CD14-positive monocyte (primary cell): ENCODE measurements around the gene KLHL40. TPM values are rescaled to one million over a fixed set of nuclear protein-coding genes. Genes with fewer than 3 reads are reported as not detected.

Experiments
- DNase-seq, 3 donors: peaks; one replicate each; pipeline ENCODE4 v3.0.0-alpha.2; 2011 to 2022
- H2AFZ ChIP-seq: 2 replicates; pipeline ENCODE4 v1.6.0; 2012; ENCODE audit warnings: mild to moderate bottlenecking, low read depth, low read length, inconsistent platforms; ENCODE audit not compliant: insufficient read depth, poor library complexity, severe bottlenecking
- H3K27ac ChIP-seq, 2 donors: 1 replicate in 1 of 2; 2 replicates in 1 of 2; pipeline ENCODE4 v1.5.1; 2012 to 2013; ENCODE audit warnings: low read length in 2 of 2, control low read depth in 1 of 2, inconsistent platforms in 1 of 2, low read depth in 1 of 2, mild to moderate bottlenecking in 1 of 2
- H3K27me3 ChIP-seq, 2 donors: one replicate each; pipeline versions ENCODE4 v1.6.0 to v1.6.1; 2011 to 2013; ENCODE audit warnings: low read length in 2 of 2; ENCODE audit not compliant: control insufficient read depth in 2 of 2, insufficient read depth in 2 of 2
- H3K36me3 ChIP-seq, 2 donors: replicated peaks in 1 of 2; 1 replicate in 1 of 2; 2 replicates in 1 of 2; pipeline versions ENCODE4 v1.5.1 to v1.6.1; 2012 to 2013; ENCODE audit warnings: low read length in 2 of 2, control low read depth in 1 of 2, inconsistent platforms in 1 of 2, mild to moderate bottlenecking in 1 of 2; ENCODE audit not compliant: insufficient read depth in 2 of 2, control insufficient read depth in 1 of 2
- H3K4me1 ChIP-seq, 2 donors: 1 replicate in 1 of 2; 2 replicates in 1 of 2; pipeline versions ENCODE4 v1.5.1 to v1.6.1; 2012 to 2013; ENCODE audit warnings: low read length in 2 of 2, control low read depth in 1 of 2, inconsistent platforms in 1 of 2, mild to moderate bottlenecking in 1 of 2, moderate library complexity in 1 of 2; ENCODE audit not compliant: insufficient read depth in 2 of 2, control insufficient read depth in 1 of 2
- H3K4me2 ChIP-seq: replicated peaks from 2 replicates; pipeline ENCODE3; 2012; ENCODE audit warnings: low read length, moderate library complexity, mild to moderate bottlenecking; ENCODE audit not compliant: poor library complexity, severe bottlenecking; ENCODE audit errors: extremely low read depth
- H3K4me3 ChIP-seq, 3 experiments: fragments of 200-600 bp in 1 of 3; sonication (generic) in 1 of 3; replicated peaks in 1 of 3; 1 replicate in 2 of 3; 2 replicates in 1 of 3; pipeline ENCODE4 v1.5.1; 2011 to 2013; ENCODE audit warnings: low read length in 3 of 3, mild to moderate bottlenecking in 3 of 3, control low read depth in 2 of 3, low read depth in 2 of 3, inconsistent platforms in 1 of 3, moderate library complexity in 1 of 3
- H3K79me2 ChIP-seq: 2 replicates; pipeline ENCODE4 v1.6.0; 2012; ENCODE audit warnings: mild to moderate bottlenecking, control low read depth, inconsistent platforms, low read length, moderate library complexity; ENCODE audit not compliant: insufficient read depth
- H3K9ac ChIP-seq: 2 replicates; pipeline ENCODE4 v1.6.0; 2017; ENCODE audit warnings: low read length, mild to moderate bottlenecking; ENCODE audit not compliant: insufficient read depth, poor library complexity, severe bottlenecking
- H3K9me3 ChIP-seq, 2 donors: replicated peaks in 1 of 2; 1 replicate in 1 of 2; 2 replicates in 1 of 2; pipeline versions ENCODE4 v1.5.1 to v1.6.1; 2012 to 2013; ENCODE audit warnings: low read length in 2 of 2, control low read depth in 1 of 2; ENCODE audit not compliant: control insufficient read depth in 1 of 2, insufficient read depth in 1 of 2
- H4K20me1 ChIP-seq: 2 replicates; pipeline ENCODE4 v1.6.0; 2012; ENCODE audit warnings: mild to moderate bottlenecking, low read length, control low read depth, moderate library complexity; ENCODE audit not compliant: insufficient read depth
- H3K27ac Mint-ChIP-seq, 7 donors: one replicate each; pipeline ENCODE4 v1.8.0; 2020; ENCODE audit warnings: mild to moderate bottlenecking in 7 of 7, mixed read lengths in 7 of 7, moderate library complexity in 6 of 7, inconsistent platforms in 2 of 7
- H3K27me3 Mint-ChIP-seq, 3 donors: one replicate each; pipeline ENCODE4 v1.8.0; 2021 to 2022; ENCODE audit warnings: low read depth in 3 of 3, mild to moderate bottlenecking in 3 of 3, mixed read lengths in 3 of 3, moderate library complexity in 3 of 3, inconsistent platforms in 1 of 3
- H3K36me3 Mint-ChIP-seq, 2 donors: one replicate each; pipeline ENCODE4 v1.8.0; 2020; ENCODE audit warnings: mixed read lengths in 2 of 2, inconsistent platforms in 1 of 2, mild to moderate bottlenecking in 1 of 2
- H3K4me1 Mint-ChIP-seq: one replicate; pipeline ENCODE4 v1.8.0; 2020; ENCODE audit warnings: mild to moderate bottlenecking, mixed read lengths
- H3K4me3 Mint-ChIP-seq, 2 donors: one replicate each; pipeline ENCODE4 v1.8.0; 2020; ENCODE audit warnings: mild to moderate bottlenecking in 2 of 2, mixed read lengths in 2 of 2, moderate library complexity in 1 of 2
- H3K9me3 Mint-ChIP-seq, 7 donors: one replicate each; pipeline ENCODE4 v1.8.0; 2020 to 2022; ENCODE audit warnings: mixed read lengths in 7 of 7, mild to moderate bottlenecking in 6 of 7, moderate library complexity in 6 of 7, inconsistent platforms in 2 of 7
- CTCF ChIP-seq: fragments of 200-600 bp; IDR thresholded peaks from one replicate; pipeline ENCODE4 v1.8.0; 2022; ENCODE audit warnings: antibody characterized with exemption, mild to moderate bottlenecking
- WGBS: methylation state at CpG from one replicate; pipeline ENCODE4 v1.1.5; 2013; ENCODE audit warnings: missing lambda C conversion rate; ENCODE audit not compliant: insufficient coverage; 5-methylcytosine and 5-hydroxymethylcytosine counted together
- intact Hi-C, 2 donors: fragments of 100-400 bp; cut with micrococcal nuclease; formaldehyde crosslinking; loops; one replicate each; pipeline versions ENCODE4 v1.15.0 to v1.15.1; 2023
- polyA plus RNA-seq, 3 donors: library from polyadenylated mRNA; depleted of rRNA in 1 of 3; unstranded in 2 of 3; stranded (reverse) in 1 of 3; fragments of 300-500 nt in 2 of 3; fragments of >200 nt in 1 of 3; fragmentation: Illumina TruSeq in 2 of 3; gene quantifications; 1 replicate in 2 of 3; 2 replicates in 1 of 3; pipeline ENCODE4 v1.2.3, GENCODE V29; 2012 to 2021

Gene KLHL40
- polyA plus RNA-seq, 3 donors, result not detected

GRCh38 chr3:42690191-42690590 is 4.9 kb downstream of the KLHL40 start:
- H2AFZ ChIP-seq, result no peak overlapping the region
- Mint-ChIP-seq H3K27ac (peak overlapping the region in 1 of 7 donors; percentile 54), H3K27me3 (peaks cover 29 to 41% (median 37%) of the 10 kb centered on the region in 3 donors), H3K4me1 (peaks cover 10% of the 10 kb centered on the region), H3K9me3 (peaks cover 0 to 8% (median 0%) of the 10 kb centered on the region in 7 donors), H3K4me3 (no peak overlapping the region), H3K36me3 (no peaks in the 10 kb centered on the region)
- H3K36me3 ChIP-seq, result no peaks in the 10 kb centered on the region
- H3K9me3 ChIP-seq, result peaks cover 0 to 5% of the 10 kb centered on the region in 2 donors
- no peaks in the 10 kb centered on the region for H3K79me2 ChIP-seq
- H3K4me1 ChIP-seq, result no peaks in the 10 kb centered on the region
- no peaks in the 10 kb centered on the region for H4K20me1 ChIP-seq
- no peak for TF ChIP-seq CTCF
- H3K4me3 ChIP-seq, result no peak overlapping the region
- no peak overlapping the region for H3K4me2 ChIP-seq
- 93% methylated on average over 7 of the region's 7 CpGs for WGBS
- peaks cover 0 to 19% of the 10 kb centered on the region in 2 donors for H3K27me3 ChIP-seq
- no peak overlapping the region for H3K9ac ChIP-seq
- no peak for DNase-seq
- intact Hi-C loops, result no loop called here
- no peak overlapping the region for H3K27ac ChIP-seq

GRCh38 chr3:42690766-42691680 is 5.7 kb downstream of the KLHL40 start:
- 88% methylated on average over 8 of the region's 10 CpGs for WGBS
- Histone ChIP-seq H3K27ac (no peak overlapping the region), H3K9me3 (peaks cover 0 to 5% of the 10 kb centered on the region in 2 donors), H3K4me3 (no peak overlapping the region), H3K9ac (no peak overlapping the region), H3K4me1 (no peaks in the 10 kb centered on the region), H2AFZ (no peak overlapping the region), H4K20me1 (no peaks in the 10 kb centered on the region), H3K4me2 (no peak overlapping the region), H3K79me2 (no peaks in the 10 kb centered on the region), H3K36me3 (no peaks in the 10 kb centered on the region), H3K27me3 (peaks cover 0 to 11% of the 10 kb centered on the region in 2 donors)
- Mint-ChIP-seq H3K4me3 (no peak overlapping the region), H3K4me1 (peaks cover 3% of the 10 kb centered on the region), H3K36me3 (no peaks in the 10 kb centered on the region), H3K27ac (no peak overlapping the region), H3K27me3 (peaks cover 22 to 33% (median 28%) of the 10 kb centered on the region in 3 donors), H3K9me3 (peaks cover 0 to 6% (median 0%) of the 10 kb centered on the region in 7 donors)
- TF ChIP-seq CTCF, result no peak
- intact Hi-C loops, result no loop called here
- DNase-seq, result no peak
